WERI-Rb-1 (cell line): ENCODE data around the gene GALNT5.

Experiments used
- DNase-seq: peaks from one replicate; pipeline ENCODE4 v3.0.0-alpha.2; 2020
- H3K27ac ChIP-seq: fragments of 250-450 bp; sonication (Bioruptor Pico); 2 replicates; pipeline ENCODE4 v1.5.1; 2020; ENCODE audit warnings: mild to moderate bottlenecking, moderate library complexity
- H3K27me3 ChIP-seq: fragments of 250-450 bp; sonication (Bioruptor Pico); 2 replicates; pipeline ENCODE4 v1.5.1; 2021; ENCODE audit warnings: mild to moderate bottlenecking, low read depth, moderate library complexity; ENCODE audit not compliant: insufficient read depth, severe bottlenecking
- H3K36me3 ChIP-seq: fragments of 250-450 bp; sonication (Bioruptor Pico); 2 replicates; pipeline ENCODE4 v1.5.1; 2020; ENCODE audit warnings: mild to moderate bottlenecking, moderate library complexity
- H3K4me3 ChIP-seq: 2 replicates; pipeline ENCODE4 v1.5.1; 2011; ENCODE audit warnings: low read depth, mild to moderate bottlenecking, control low read depth, low read length
- H3K9me3 ChIP-seq: fragments of 250-450 bp; sonication (Bioruptor Pico); 2 replicates; pipeline ENCODE4 v1.5.1; 2021; ENCODE audit warnings: mild to moderate bottlenecking, moderate library complexity; ENCODE audit not compliant: severe bottlenecking
- TF ChIP-seq, protein P1 (sequence below): IDR thresholded peaks from 2 replicates; pipeline ENCODE4 v1.5.1; 2011; ENCODE audit warnings: low read depth, mild to moderate bottlenecking, control low read depth, inconsistent platforms, low read length

The GALNT5 gene

DNA sequence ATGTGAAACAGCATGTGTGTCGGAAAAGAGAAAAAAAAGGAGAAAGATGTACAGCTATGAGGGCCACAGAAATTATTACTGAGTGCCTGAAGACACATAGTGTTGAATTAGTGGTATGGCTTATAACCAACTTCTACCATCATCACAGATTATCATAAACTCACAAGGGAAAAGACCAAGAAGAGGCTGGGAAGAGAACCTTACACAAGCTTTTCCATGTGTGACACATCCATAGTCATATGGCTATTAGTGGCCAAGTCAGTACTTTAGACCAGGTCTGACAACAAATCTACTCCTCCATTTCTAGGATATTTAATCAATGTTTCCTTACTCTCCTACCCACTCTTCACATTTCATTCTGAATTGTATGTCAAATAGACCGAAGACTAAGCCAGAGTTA is 3.5 kb upstream of the GALNT5 start:
- TF ChIP-seq, protein P1, sequence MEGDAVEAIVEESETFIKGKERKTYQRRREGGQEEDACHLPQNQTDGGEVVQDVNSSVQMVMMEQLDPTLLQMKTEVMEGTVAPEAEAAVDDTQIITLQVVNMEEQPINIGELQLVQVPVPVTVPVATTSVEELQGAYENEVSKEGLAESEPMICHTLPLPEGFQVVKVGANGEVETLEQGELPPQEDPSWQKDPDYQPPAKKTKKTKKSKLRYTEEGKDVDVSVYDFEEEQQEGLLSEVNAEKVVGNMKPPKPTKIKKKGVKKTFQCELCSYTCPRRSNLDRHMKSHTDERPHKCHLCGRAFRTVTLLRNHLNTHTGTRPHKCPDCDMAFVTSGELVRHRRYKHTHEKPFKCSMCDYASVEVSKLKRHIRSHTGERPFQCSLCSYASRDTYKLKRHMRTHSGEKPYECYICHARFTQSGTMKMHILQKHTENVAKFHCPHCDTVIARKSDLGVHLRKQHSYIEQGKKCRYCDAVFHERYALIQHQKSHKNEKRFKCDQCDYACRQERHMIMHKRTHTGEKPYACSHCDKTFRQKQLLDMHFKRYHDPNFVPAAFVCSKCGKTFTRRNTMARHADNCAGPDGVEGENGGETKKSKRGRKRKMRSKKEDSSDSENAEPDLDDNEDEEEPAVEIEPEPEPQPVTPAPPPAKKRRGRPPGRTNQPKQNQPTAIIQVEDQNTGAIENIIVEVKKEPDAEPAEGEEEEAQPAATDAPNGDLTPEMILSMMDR: no peak
- H3K27ac ChIP-seq: no peak overlapping the region
- no peaks in the 10 kb centered on the region for H3K27me3 ChIP-seq
- H3K36me3 ChIP-seq: no peaks in the 10 kb centered on the region
- H3K9me3 ChIP-seq: no peaks in the 10 kb centered on the region
- no peak for DNase-seq
- no peak overlapping the region for H3K4me3 ChIP-seq

DNA sequence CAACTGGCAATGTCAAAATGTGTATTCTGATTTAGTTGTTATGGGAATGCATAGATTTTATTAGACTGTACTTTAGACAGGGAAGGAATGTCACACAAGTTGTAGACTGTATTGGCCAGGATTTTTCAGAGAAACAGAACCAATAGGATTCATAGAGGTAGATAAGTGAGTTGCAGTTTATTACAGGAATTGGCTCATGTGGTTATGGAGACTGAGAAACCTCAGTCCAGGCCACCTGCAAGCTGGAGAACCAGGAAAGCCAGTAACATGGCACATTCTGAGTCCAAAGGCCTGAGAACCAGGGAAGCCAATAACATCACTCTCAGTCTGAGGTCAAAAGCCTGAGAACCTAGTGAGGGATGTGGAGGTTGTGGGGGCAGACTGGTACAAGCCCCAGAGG is 1.8 kb upstream of the GALNT5 start:
- no peaks in the 10 kb centered on the region for H3K9me3 ChIP-seq
- no peak for DNase-seq
- TF ChIP-seq, protein P1: no peak
- no peaks in the 10 kb centered on the region for H3K36me3 ChIP-seq
- no peak overlapping the region for H3K4me3 ChIP-seq
- H3K27me3 ChIP-seq: no peaks in the 10 kb centered on the region
- H3K27ac ChIP-seq: no peak overlapping the region

DNA sequence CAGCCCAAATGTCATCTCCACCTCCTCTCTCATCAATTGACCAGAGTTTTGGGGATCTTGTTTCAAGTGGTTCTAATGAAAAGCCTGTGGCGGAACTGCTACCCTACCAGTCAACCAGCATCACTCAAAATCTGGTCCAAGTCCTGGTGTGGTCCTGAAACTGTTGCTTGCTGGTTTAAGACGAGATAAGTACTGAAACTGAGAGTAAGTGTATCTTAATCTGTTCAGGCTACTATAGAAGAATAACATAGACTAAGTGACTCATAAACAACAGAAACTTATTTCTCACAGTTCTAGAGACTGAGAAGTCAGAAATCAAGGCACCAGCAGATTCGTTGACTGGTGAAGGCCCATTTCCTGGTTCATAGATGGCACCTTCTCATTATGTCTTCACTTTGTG is 879 bp upstream of the GALNT5 start:
- no peak overlapping the region for H3K4me3 ChIP-seq
- TF ChIP-seq, protein P1: no peak
- no peak overlapping the region for H3K27ac ChIP-seq
- H3K36me3 ChIP-seq: no peaks in the 10 kb centered on the region
- H3K9me3 ChIP-seq: no peaks in the 10 kb centered on the region
- no peak for DNase-seq
- no peaks in the 10 kb centered on the region for H3K27me3 ChIP-seq

DNA sequence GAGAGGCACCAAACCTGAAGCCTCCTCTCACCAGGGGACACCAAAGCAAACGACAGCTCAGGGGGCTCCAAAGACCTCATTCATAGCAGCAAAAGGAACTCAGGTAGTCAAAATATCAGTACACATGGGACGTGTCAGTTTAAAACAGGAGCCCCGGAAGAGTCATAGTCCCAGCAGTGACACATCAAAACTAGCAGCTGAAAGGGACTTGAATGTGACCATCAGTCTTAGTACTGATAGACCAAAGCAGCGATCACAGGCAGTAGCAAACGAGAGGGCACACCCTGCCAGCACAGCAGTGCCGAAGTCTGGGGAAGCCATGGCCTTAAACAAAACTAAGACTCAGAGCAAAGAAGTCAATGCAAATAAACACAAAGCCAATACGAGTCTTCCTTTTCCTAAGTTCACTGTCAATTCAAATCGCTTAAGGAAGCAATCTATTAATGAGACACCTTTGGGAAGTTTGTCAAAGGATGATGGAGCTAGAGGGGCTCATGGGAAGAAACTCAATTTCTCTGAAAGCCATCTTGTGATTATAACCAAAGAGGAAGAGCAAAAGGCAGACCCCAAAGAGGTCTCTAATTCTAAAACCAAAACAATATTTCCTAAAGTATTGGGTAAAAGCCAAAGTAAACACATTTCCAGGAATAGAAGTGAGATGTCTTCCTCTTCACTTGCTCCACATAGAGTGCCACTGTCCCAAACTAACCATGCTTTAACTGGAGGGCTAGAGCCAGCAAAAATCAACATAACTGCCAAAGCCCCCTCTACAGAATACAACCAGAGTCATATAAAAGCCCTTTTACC is 1.2 kb downstream of the GALNT5 start:
- Histone ChIP-seq H3K4me3 (no peak overlapping the region), H3K36me3 (no peaks in the 10 kb centered on the region), H3K27me3 (no peaks in the 10 kb centered on the region), H3K27ac (no peak overlapping the region), H3K9me3 (no peaks in the 10 kb centered on the region)
- DNase-seq: no peak
- TF ChIP-seq, protein P1: no peak

DNA sequence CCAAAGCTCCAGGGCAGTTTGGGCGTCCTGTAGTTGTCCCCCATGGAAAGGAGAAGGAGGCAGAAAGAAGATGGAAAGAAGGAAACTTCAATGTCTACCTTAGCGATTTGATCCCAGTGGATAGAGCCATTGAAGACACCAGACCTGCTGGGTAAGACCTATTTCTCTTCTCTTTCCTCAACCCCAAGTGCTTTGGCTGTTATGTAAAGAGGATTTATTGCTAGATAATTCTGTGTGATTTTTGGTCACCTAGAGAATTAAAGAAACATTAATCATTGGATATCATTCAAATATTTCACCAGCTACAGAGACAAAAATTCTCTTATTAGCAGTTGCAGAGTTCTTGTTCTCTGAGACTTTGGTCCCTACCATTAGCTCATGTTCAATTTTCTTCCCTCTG is 1.9 kb downstream of the GALNT5 start:
- Histone ChIP-seq H3K36me3 (no peaks in the 10 kb centered on the region), H3K27me3 (no peaks in the 10 kb centered on the region), H3K27ac (no peak overlapping the region), H3K4me3 (no peak overlapping the region), H3K9me3 (no peaks in the 10 kb centered on the region)
- DNase-seq: no peak
- TF ChIP-seq, protein P1: no peak

DNA sequence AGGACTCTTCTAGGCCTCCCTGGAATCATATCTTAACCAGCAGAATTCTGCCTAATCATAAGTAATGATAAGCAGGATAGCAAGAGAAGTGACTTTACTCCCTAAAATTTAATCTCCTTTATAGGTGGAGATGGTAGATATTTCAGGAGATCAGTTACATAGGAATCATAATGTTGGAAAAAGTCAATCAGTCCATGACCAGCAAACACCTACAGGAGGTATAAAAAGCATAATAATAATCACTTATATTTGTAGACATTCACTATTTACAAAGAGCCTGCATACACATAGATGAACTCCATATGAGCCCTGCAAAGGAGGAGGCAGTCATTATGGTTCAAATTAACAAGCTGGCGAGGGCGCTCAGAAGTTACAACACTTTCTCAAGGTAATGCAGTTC is 2.5 kb downstream of the GALNT5 start:
- no peaks in the 10 kb centered on the region for H3K9me3 ChIP-seq
- TF ChIP-seq, protein P1: no peak
- DNase-seq: no peak
- H3K27me3 ChIP-seq: no peaks in the 10 kb centered on the region
- H3K36me3 ChIP-seq: no peaks in the 10 kb centered on the region
- H3K4me3 ChIP-seq: no peak overlapping the region
- H3K27ac ChIP-seq: no peak overlapping the region
